Measurements from ENCODE around the gene HDGFL3. TPM values are rescaled to one million over a fixed set of nuclear protein-coding genes. Genes with fewer than 3 reads are reported as not detected.
"Not testable (repeated sequence)": the region's sequence is repeated elsewhere in the genome, so short reads cannot be mapped to it uniquely, and the experiment has no call there.

The HDGFL3 gene
- total RNA-seq, 1 donor from 2014 or later, result 92.2 TPM

- DNase-seq (ENCODE audit: low spot score in 2 of 2, unreplicated experiment in 2 of 2), result no peak
- H3K9me3 Mint-ChIP-seq, result no peaks in the 10 kb centered on the region
- H3K4me1 Mint-ChIP-seq, result peaks cover 2% of the 10 kb centered on the region
- no peak overlapping the region for H3K4me3 Mint-ChIP-seq
- H3K27ac Mint-ChIP-seq, result peak overlapping the region; percentile 10
- no peaks in the 10 kb centered on the region for H3K36me3 Mint-ChIP-seq
- H3K27me3 Mint-ChIP-seq (ENCODE audit: low read depth), result peaks cover 59% of the 10 kb centered on the region
- TF ChIP-seq CTCF (IDR thresholded peaks at IDR 0.05; ENCODE audit: unreplicated experiment), result no peak
Observed at GRCh38 chr15:83092309-83092976, 115.2 kb downstream of the HDGFL3 start.

- not testable (repeated sequence) for H3K9me3 Mint-ChIP-seq; DNase-seq (ENCODE audit: low spot score in 2 of 2, unreplicated experiment in 2 of 2); H3K4me1 Mint-ChIP-seq; H3K4me3 Mint-ChIP-seq; H3K36me3 Mint-ChIP-seq
- H3K27me3 Mint-ChIP-seq (ENCODE audit: low read depth), result peaks cover 59% of the 10 kb centered on the region
- H3K27ac Mint-ChIP-seq, result peak overlapping the region; percentile 10
Observed at GRCh38 chr15:83091965-83092308, 115.7 kb downstream of the HDGFL3 start.

GRCh38 chr15:83090465-83090864 lies 117.2 kb downstream of the HDGFL3 start:
- H3K27me3 Mint-ChIP-seq (ENCODE audit: low read depth), result peaks cover 58% of the 10 kb centered on the region
- no peaks in the 10 kb centered on the region for H3K36me3 Mint-ChIP-seq

GRCh38 chr15:83088876-83089275 lies 118.7 kb downstream of the HDGFL3 start:
- Mint-ChIP-seq H3K9me3 (no peaks in the 10 kb centered on the region), H3K36me3 (no peaks in the 10 kb centered on the region), H3K4me1 (peaks cover 2% of the 10 kb centered on the region), H3K27me3 (ENCODE audit: low read depth) (peaks cover 57% of the 10 kb centered on the region), H3K4me3 (no peak overlapping the region), H3K27ac (no peak overlapping the region)
- no peak for DNase-seq (ENCODE audit: low spot score in 2 of 2, unreplicated experiment in 2 of 2)
- no peak for TF ChIP-seq CTCF (IDR thresholded peaks at IDR 0.05; ENCODE audit: unreplicated experiment)

More at GRCh38 chr15:83090465-83090864, 117.2 kb downstream of the HDGFL3 start:
- TF ChIP-seq CTCF (IDR thresholded peaks at IDR 0.05; ENCODE audit: unreplicated experiment), result no peak
- H3K27ac Mint-ChIP-seq, result no peak overlapping the region
- DNase-seq (ENCODE audit: low spot score in 2 of 2, unreplicated experiment in 2 of 2), result no peak
- no peak overlapping the region for H3K4me3 Mint-ChIP-seq
- H3K4me1 Mint-ChIP-seq, result peaks cover 2% of the 10 kb centered on the region
- no peaks in the 10 kb centered on the region for H3K9me3 Mint-ChIP-seq

GRCh38 chr15:83087576-83087975 lies 120.0 kb downstream of the HDGFL3 start:
- TF ChIP-seq CTCF (IDR thresholded peaks at IDR 0.05; ENCODE audit: unreplicated experiment), result no peak
- no peak for DNase-seq (ENCODE audit: low spot score in 2 of 2, unreplicated experiment in 2 of 2)
- Mint-ChIP-seq H3K9me3 (no peaks in the 10 kb centered on the region), H3K4me3 (no peak overlapping the region), H3K4me1 (peaks cover 2% of the 10 kb centered on the region), H3K27me3 (ENCODE audit: low read depth) (peaks cover 63% of the 10 kb centered on the region), H3K27ac (no peak overlapping the region), H3K36me3 (no peaks in the 10 kb centered on the region)

GRCh38 chr15:83085864-83086552 lies 121.6 kb downstream of the HDGFL3 start:
- not testable (repeated sequence) for H3K36me3 Mint-ChIP-seq; H3K4me3 Mint-ChIP-seq; DNase-seq (ENCODE audit: low spot score in 2 of 2, unreplicated experiment in 2 of 2); H3K4me1 Mint-ChIP-seq; H3K27ac Mint-ChIP-seq; H3K9me3 Mint-ChIP-seq
- H3K27me3 Mint-ChIP-seq (ENCODE audit: low read depth), result peaks cover 71% of the 10 kb centered on the region

GRCh38 chr15:83085461-83085860 lies 122.2 kb downstream of the HDGFL3 start:
- not testable (repeated sequence) for H3K9me3 Mint-ChIP-seq

More at GRCh38 chr15:83085461-83085860, 122.2 kb downstream of the HDGFL3 start:
- H3K4me1 Mint-ChIP-seq; H3K4me3 Mint-ChIP-seq; H3K36me3 Mint-ChIP-seq; H3K27ac Mint-ChIP-seq; DNase-seq (ENCODE audit: low spot score in 2 of 2, unreplicated experiment in 2 of 2): not testable (repeated sequence)
- H3K27me3 Mint-ChIP-seq (ENCODE audit: low read depth), result peaks cover 74% of the 10 kb centered on the region

All from mesothelial cell of epicardium (in vitro differentiated cells).